Measurements from ENCODE around the gene KRTAP16-1. TPM values are rescaled to one million over a fixed set of nuclear protein-coding genes. Genes with fewer than 3 reads are reported as not detected.
"Not testable (repeated sequence)": the region's sequence is repeated elsewhere in the genome, so short reads cannot be mapped to it uniquely, and the experiment has no call there.

The KRTAP16-1 gene
- total and polyA plus RNA-seq, 10 of the 15 experiments (the other 5 are each of a cell fraction or from before 2014, with no cell fraction given), result 0.23 TPM; not detected in 9

DNA sequence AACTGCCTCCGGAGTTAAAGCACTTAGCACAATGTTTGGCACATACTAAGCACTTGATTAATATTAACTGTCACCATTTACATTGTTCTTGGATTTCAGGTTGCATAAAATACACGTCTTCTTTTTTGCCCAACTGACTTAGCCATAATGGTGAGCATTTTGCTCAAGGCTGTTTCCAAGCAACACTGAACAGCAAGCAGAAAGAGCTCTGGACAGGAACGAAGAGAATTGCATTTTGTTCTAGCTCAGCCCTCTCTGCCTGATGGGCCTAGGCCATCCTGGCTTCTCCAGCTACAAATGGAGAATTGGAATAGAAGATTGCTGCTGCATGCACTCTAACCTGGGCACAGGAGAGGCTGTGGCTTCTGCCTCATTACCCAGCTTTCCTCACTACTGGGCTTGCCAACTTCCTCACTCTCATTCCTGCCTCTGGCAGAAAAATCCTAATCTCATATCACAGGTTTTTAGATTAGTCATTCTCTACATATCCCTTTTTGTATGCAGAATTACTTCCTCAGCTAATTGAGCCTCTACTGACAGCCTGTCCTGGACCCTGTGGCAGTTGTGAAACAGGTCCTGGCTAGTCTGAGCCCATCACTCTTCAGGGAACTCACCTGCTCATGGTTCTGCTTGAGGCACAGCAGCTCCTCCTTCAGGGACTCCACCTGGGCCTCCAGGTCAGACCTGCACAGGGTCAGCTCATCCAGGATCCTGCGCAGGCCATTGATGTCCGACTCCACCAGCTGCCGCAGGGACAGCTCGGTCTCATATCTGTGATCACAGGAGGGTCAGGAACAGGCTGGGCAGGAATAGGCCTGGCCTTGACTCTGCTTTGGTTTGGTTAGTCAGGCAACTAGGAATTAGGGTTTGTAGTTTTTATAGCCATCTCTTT, 39.0 kb upstream of the KRTAP16-1 start:
- H3K36me3 ChIP-seq (ENCODE audit: control insufficient read depth in 2 of 2, insufficient read depth in 2 of 2, low read length in 1 of 2), result no peaks in the 10 kb centered on the region
- ChIA-PET POLR2A (no interaction called here), CTCF (interaction anchor here (0.6 to 1.8 kb wide), 2 partner anchors 25 to 62 kb away, joined by 3 to 4 read pairs; no protein-coding TSS in a partner anchor), RAD21 (ENCODE audit: unreplicated experiment) (no interaction called here), SMC1A (ENCODE audit: uncharacterized antibody, unreplicated experiment) (interaction anchor here (1.4 kb wide), 2 partner anchors 8 to 36 kb away, joined by 3 to 4 read pairs; no protein-coding TSS in a partner anchor)
- intact Hi-C loops (cut with micrococcal nuclease; ENCODE audit: unreplicated experiment) (no loop called here), in situ Hi-C loops (cut with MboI) (no loop called here)
- H3K27me3 ChIP-seq (replicated peaks in 1 of 2; ENCODE audit: control insufficient read depth in 2 of 2, insufficient read depth in 2 of 2, low read length in 1 of 2), result no peaks in the 10 kb centered on the region; a peak in 1 of 4 replicates
- H3K9me3 ChIP-seq (replicated peaks; ENCODE audit: control insufficient read depth, insufficient read depth, low read length), result peaks cover 2% of the 10 kb centered on the region; the same call in 2 of the 3 replicates
- ATAC-seq, result no peak
- H3K27ac ChIP-seq (ENCODE audit: control insufficient read depth, insufficient read depth), result no peak overlapping the region
- H3K4me3 ChIP-seq, result no peak overlapping the region
- no peak overlapping the region for H3K4me2 ChIP-seq (ENCODE audit: control insufficient read depth, insufficient read depth)
- WGBS (ENCODE audit: insufficient coverage, insufficient replicate concordance, low lambda C conversion rate, missing lambda C conversion rate), result 39% methylated on average over 7 of the region's 7 CpGs
- no peak for FAIRE-seq
- no peaks in the 10 kb centered on the region for H3K4me1 ChIP-seq (ENCODE audit: control insufficient read depth, insufficient read depth, low read length)
- no peak for TF ChIP-seq KAT2A (conservative IDR thresholded peaks at IDR 0.05; ENCODE audit: control insufficient read depth, low read depth, low read length)
- no peak for TF ChIP-seq CREB1 (IDR thresholded peaks at IDR 0.05; ENCODE audit: low read depth)
- no peak overlapping the region for H2AFZ ChIP-seq (ENCODE audit: control insufficient read depth, low read depth, low read length)
- no peak overlapping the region for H3K9ac ChIP-seq (ENCODE audit: control insufficient read depth, insufficient read depth, low read length)
- no peaks in the 10 kb centered on the region for H4K20me1 ChIP-seq (ENCODE audit: control insufficient read depth, insufficient read depth)
- DNase-seq (ENCODE audit: low read depth, low spot score), result no peak
- no peaks in the 10 kb centered on the region for H3K79me2 ChIP-seq (ENCODE audit: control insufficient read depth, insufficient read depth, low read length)
- BruUV-seq (replicated peaks), result no TSS peak

DNA sequence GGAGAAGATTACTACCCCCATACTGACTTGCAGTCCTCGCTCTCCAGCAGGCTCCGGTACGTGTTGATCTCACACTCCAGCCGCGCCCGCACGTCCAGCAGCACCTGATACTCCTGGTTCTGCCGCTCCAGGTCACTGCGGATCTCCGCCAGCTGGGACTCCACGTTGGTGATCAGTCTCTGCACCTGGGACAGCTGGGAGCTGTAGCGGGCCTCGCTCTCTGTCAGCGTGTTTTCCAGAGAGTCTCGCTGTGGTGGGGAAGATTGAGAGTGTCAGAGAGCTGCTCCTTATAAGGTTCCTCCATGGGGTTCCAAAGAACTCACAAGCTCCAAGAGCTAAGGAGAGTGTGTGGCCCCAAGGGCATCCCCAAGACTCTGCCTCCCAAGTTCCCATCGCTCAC, 37.3 kb upstream of the KRTAP16-1 start:
- H3K9me3 ChIP-seq (replicated peaks; ENCODE audit: control insufficient read depth, insufficient read depth, low read length); H3K79me2 ChIP-seq (ENCODE audit: control insufficient read depth, insufficient read depth, low read length); in situ Hi-C loops (cut with MboI); DNase-seq (ENCODE audit: low read depth, low spot score); FAIRE-seq; RAD21 ChIA-PET (ENCODE audit: unreplicated experiment); H3K4me1 ChIP-seq (ENCODE audit: control insufficient read depth, insufficient read depth, low read length); H3K36me3 ChIP-seq (ENCODE audit: control insufficient read depth in 2 of 2, insufficient read depth in 2 of 2, low read length in 1 of 2); ATAC-seq; H4K20me1 ChIP-seq (ENCODE audit: control insufficient read depth, insufficient read depth); SMC1A ChIA-PET (ENCODE audit: uncharacterized antibody, unreplicated experiment); H3K4me3 ChIP-seq; POLR2A ChIA-PET; H3K4me2 ChIP-seq (ENCODE audit: control insufficient read depth, insufficient read depth); BruUV-seq (replicated peaks); H3K27ac ChIP-seq (ENCODE audit: control insufficient read depth, insufficient read depth); H3K9ac ChIP-seq (ENCODE audit: control insufficient read depth, insufficient read depth, low read length); H3K27me3 ChIP-seq (replicated peaks in 1 of 2; ENCODE audit: control insufficient read depth in 2 of 2, insufficient read depth in 2 of 2, low read length in 1 of 2); H2AFZ ChIP-seq (ENCODE audit: control insufficient read depth, low read depth, low read length); intact Hi-C loops (cut with micrococcal nuclease; ENCODE audit: unreplicated experiment): not testable (repeated sequence)
- CTCF ChIA-PET, result interaction anchor here (1.8 kb wide), 1 partner anchor 24 kb away, joined by 4 read pairs; no protein-coding TSS in a partner anchor
- WGBS (ENCODE audit: insufficient coverage, insufficient replicate concordance, low lambda C conversion rate, missing lambda C conversion rate), result 67% methylated on average over 16 of the region's 16 CpGs
